Vagina (tissue), 2 donors: Measurements from ENCODE around the gene MYO3B. TPM values are rescaled to one million over a fixed set of nuclear protein-coding genes. Genes with fewer than 3 reads are reported as not detected.
"Not testable (repeated sequence)": the region's sequence is repeated elsewhere in the genome, so short reads cannot be mapped to it uniquely, and the experiment has no call there.

Source experiments
- DNase-seq, 2 donors: peaks; one replicate each; pipeline ENCODE4 v3.0.0-alpha.2; 2017; ENCODE audit errors: extremely low spot score in 2 of 2
- H3K27ac ChIP-seq: fragments of 200-600 bp; sonication (generic); one replicate; pipeline ENCODE4 v1.5.1; 2019
- H3K27me3 ChIP-seq: fragments of 200-600 bp; sonication (generic); one replicate; pipeline ENCODE4 v1.5.1; 2019
- H3K36me3 ChIP-seq, 2 donors: fragments of 200-600 bp; sonication (generic); one replicate each; pipeline ENCODE4 v1.5.1; 2017 to 2019
- H3K4me1 ChIP-seq: fragments of 200-600 bp; sonication (generic); one replicate; pipeline ENCODE4 v1.5.1; 2019
- H3K4me3 ChIP-seq, 2 donors: fragments of 200-600 bp; sonication (generic); 1 replicate in 1 of 2; 2 replicates in 1 of 2; pipeline ENCODE4 v1.5.1; 2016 to 2019
- H3K9me3 ChIP-seq: fragments of 200-600 bp; sonication (generic); one replicate; pipeline ENCODE4 v1.5.1; 2019
- CTCF ChIP-seq, 3 experiments: fragments of 450-650 bp in 2 of 3; fragments of 200-600 bp in 1 of 3; sonication (generic) in 1 of 3; IDR thresholded peaks; one replicate each; pipeline ENCODE4 v1.5.1; 2017 to 2019; ENCODE audit warnings: antibody characterized with exemption in 3 of 3, mild to moderate bottlenecking in 2 of 3, moderate library complexity in 2 of 3
- POLR2A ChIP-seq, 2 donors: fragments of 450-650 bp; IDR thresholded peaks; one replicate each; pipeline ENCODE4 v1.6.1; 2017; ENCODE audit warnings: antibody characterized with exemption in 2 of 2, mild to moderate bottlenecking in 2 of 2, moderate library complexity in 2 of 2
- POLR2AphosphoS5 ChIP-seq, 2 donors: sonication (generic); formaldehyde crosslinking; IDR thresholded peaks; one replicate each; pipeline ENCODE4 v1.9.0; 2017; ENCODE audit warnings: antibody characterized with exemption in 2 of 2, mild to moderate bottlenecking in 2 of 2, low read depth in 1 of 2; ENCODE audit not compliant: insufficient read depth in 1 of 2
- intact Hi-C: fragments of 100-400 bp; cut with DNase I; formaldehyde crosslinking; loops from one replicate; pipeline ENCODE4 v1.15.1; 2023
- total RNA-seq: library from RNA; depleted of rRNA; stranded (reverse); fragments of >200 nt; gene quantifications from one replicate; pipeline ENCODE4 v1.2.3, GENCODE V29; 2016

MYO3B gene
- total RNA-seq, 1 donor from 2014 or later = 0.49 TPM

GRCh38 chr2:170271340-170271739 is 93.4 kb downstream of the MYO3B start:
- Histone ChIP-seq H3K27ac (no peak overlapping the region), H3K36me3 (no peaks in the 10 kb centered on the region), H3K4me1 (no peaks in the 10 kb centered on the region), H3K4me3 (no peak overlapping the region), H3K9me3 (no peaks in the 10 kb centered on the region), H3K27me3 (no peaks in the 10 kb centered on the region)
- intact Hi-C loops = no loop called here
- TF ChIP-seq POLR2A (IDR thresholded peaks at IDR 0.05) = no peak
- no peak for TF ChIP-seq POLR2AphosphoS5 (IDR thresholded peaks at IDR 0.05; ENCODE audit: insufficient read depth in 1 of 2, low read depth in 1 of 2)
- TF ChIP-seq CTCF (IDR thresholded peaks at IDR 0.05) = no peak
- no peak for DNase-seq

- H3K27ac ChIP-seq = no peak overlapping the region
Observed at GRCh38 chr2:170276056-170276455, 98.1 kb downstream of the MYO3B start.

GRCh38 chr2:170276925-170277629 is 99.1 kb downstream of the MYO3B start:
- DNase-seq = no peak
- Histone ChIP-seq H3K27me3 (no peaks in the 10 kb centered on the region), H3K9me3 (no peaks in the 10 kb centered on the region), H3K27ac (no peak overlapping the region), H3K36me3 (no peaks in the 10 kb centered on the region), H3K4me3 (no peak overlapping the region), H3K4me1 (no peaks in the 10 kb centered on the region)
- intact Hi-C loops = no loop called here
- TF ChIP-seq CTCF (IDR thresholded peaks at IDR 0.05) (no peak), POLR2A (IDR thresholded peaks at IDR 0.05) (no peak), POLR2AphosphoS5 (IDR thresholded peaks at IDR 0.05; ENCODE audit: insufficient read depth in 1 of 2, low read depth in 1 of 2) (no peak)

More at GRCh38 chr2:170276056-170276455, 98.1 kb downstream of the MYO3B start:
- intact Hi-C loops = no loop called here
- H3K9me3 ChIP-seq = no peaks in the 10 kb centered on the region
- no peak for DNase-seq
- H3K4me3 ChIP-seq = no peak overlapping the region
- no peaks in the 10 kb centered on the region for H3K4me1 ChIP-seq
- H3K27me3 ChIP-seq = no peaks in the 10 kb centered on the region
- TF ChIP-seq CTCF (IDR thresholded peaks at IDR 0.05) (no peak), POLR2A (IDR thresholded peaks at IDR 0.05) (no peak), POLR2AphosphoS5 (IDR thresholded peaks at IDR 0.05; ENCODE audit: insufficient read depth in 1 of 2, low read depth in 1 of 2) (no peak)
- no peaks in the 10 kb centered on the region for H3K36me3 ChIP-seq

GRCh38 chr2:170277951-170278350 is 100.0 kb downstream of the MYO3B start:
- Histone ChIP-seq H3K36me3 (no peaks in the 10 kb centered on the region), H3K27ac (no peak overlapping the region), H3K9me3 (no peaks in the 10 kb centered on the region), H3K27me3 (no peaks in the 10 kb centered on the region), H3K4me3 (no peak overlapping the region), H3K4me1 (no peaks in the 10 kb centered on the region)
- intact Hi-C loops = no loop called here
- TF ChIP-seq CTCF (IDR thresholded peaks at IDR 0.05) (no peak), POLR2A (IDR thresholded peaks at IDR 0.05) (no peak), POLR2AphosphoS5 (IDR thresholded peaks at IDR 0.05; ENCODE audit: insufficient read depth in 1 of 2, low read depth in 1 of 2) (no peak)
- no peak for DNase-seq

GRCh38 chr2:170279615-170280014 is 101.7 kb downstream of the MYO3B start:
- intact Hi-C loops = not testable (repeated sequence)

More at GRCh38 chr2:170279615-170280014, 101.7 kb downstream of the MYO3B start:
- H3K27me3 ChIP-seq, DNase-seq, H3K4me3 ChIP-seq, H3K4me1 ChIP-seq, H3K27ac ChIP-seq, H3K9me3 ChIP-seq, H3K36me3 ChIP-seq: not testable (repeated sequence)
